Esophagus (tissue), 2 donors: Measurements from ENCODE around the gene TSPAN32. TPM values are rescaled to one million over a fixed set of nuclear protein-coding genes. Genes with fewer than 3 reads are reported as not detected.

Experiments
- H3K27ac ChIP-seq, 2 donors: one replicate each; pipeline ENCODE4 v1.5.1; 2013; ENCODE audit warnings: low read depth in 2 of 2, mild to moderate bottlenecking in 2 of 2, inconsistent platforms in 1 of 2, low read length in 1 of 2, moderate library complexity in 1 of 2
- H3K27me3 ChIP-seq, 2 donors: one replicate each; pipeline ENCODE4 v1.6.1; 2013; ENCODE audit warnings: low read length in 2 of 2, control low read depth in 1 of 2, mild to moderate bottlenecking in 1 of 2; ENCODE audit not compliant: insufficient read depth in 2 of 2, control insufficient read depth in 1 of 2
- H3K36me3 ChIP-seq, 2 donors: one replicate each; pipeline ENCODE4 v1.6.1; 2013; ENCODE audit warnings: low read length in 1 of 2; ENCODE audit not compliant: control insufficient read depth in 2 of 2, insufficient read depth in 2 of 2
- H3K4me1 ChIP-seq, 2 donors: one replicate each; pipeline ENCODE4 v1.6.1; 2013; ENCODE audit warnings: low read length in 1 of 2; ENCODE audit not compliant: control insufficient read depth in 2 of 2, insufficient read depth in 2 of 2
- H3K4me3 ChIP-seq, 2 donors: one replicate each; pipeline ENCODE4 v1.5.1; 2013; ENCODE audit warnings: low read length in 2 of 2, mild to moderate bottlenecking in 2 of 2, low read depth in 1 of 2, moderate library complexity in 1 of 2
- H3K9me3 ChIP-seq, 2 donors: one replicate each; pipeline ENCODE4 v1.6.1; 2013; ENCODE audit warnings: mild to moderate bottlenecking in 2 of 2, low read depth in 1 of 2, low read length in 1 of 2, moderate library complexity in 1 of 2; ENCODE audit not compliant: control insufficient read depth in 2 of 2, insufficient read depth in 1 of 2
- WGBS, 2 donors: extraction: QIAGEN DNeasy Blood & Tissue Kit; methylation state at CpG; one replicate each; pipeline ENCODE4 v1.1.7; 2013; 5-methylcytosine and 5-hydroxymethylcytosine counted together
- polyA plus RNA-seq, 2 donors: library from polyadenylated mRNA; stranded (reverse); fragments of 200-250 nt; gene quantifications; one replicate each; pipeline ENCODE4 v1.2.3, GENCODE V29; 2013
- donor health status: healthy with polysubstance abuse.
- donor health status: Bipolar disorder and iron deficiency.

The TSPAN32 gene
- polyA plus RNA-seq, 2 donors, result 0.47 to 0.51 TPM

- Histone ChIP-seq H3K27ac (no peak overlapping the region), H3K4me1 (peaks cover 5 to 14% of the 10 kb centered on the region in 2 donors), H3K36me3 (no peaks in the 10 kb centered on the region), H3K4me3 (no peak overlapping the region), H3K9me3 (no peaks in the 10 kb centered on the region), H3K27me3 (peaks cover 8 to 15% of the 10 kb centered on the region in 2 donors)
- WGBS, 2 donors, result 87 to 88% methylated on average over 21 of the region's 21 CpGs
Observed at GRCh38 chr11:2272228-2272945, 29.4 kb upstream of the TSPAN32 start.

- peaks cover 5 to 14% of the 10 kb centered on the region in 2 donors for H3K4me1 ChIP-seq
- H3K4me3 ChIP-seq, result no peak overlapping the region
- H3K36me3 ChIP-seq, result no peaks in the 10 kb centered on the region
- no peak overlapping the region for H3K27ac ChIP-seq
- no peaks in the 10 kb centered on the region for H3K9me3 ChIP-seq
- peaks cover 9 to 15% of the 10 kb centered on the region in 2 donors for H3K27me3 ChIP-seq
- 88 to 90% methylated on average over 7 of the region's 7 CpGs for WGBS, 2 donors
Observed at GRCh38 chr11:2272946-2273280, 28.9 kb upstream of the TSPAN32 start.

- 86 to 93% methylated on average over 15 of the region's 15 CpGs for WGBS, 2 donors
- Histone ChIP-seq H3K36me3 (no peaks in the 10 kb centered on the region), H3K4me1 (peaks cover 5 to 14% of the 10 kb centered on the region in 2 donors), H3K4me3 (no peak overlapping the region), H3K27me3 (peaks cover 12 to 15% of the 10 kb centered on the region in 2 donors), H3K27ac (no peak overlapping the region), H3K9me3 (no peaks in the 10 kb centered on the region)
Observed at GRCh38 chr11:2273311-2273710, 28.5 kb upstream of the TSPAN32 start.

- Histone ChIP-seq H3K27me3 (peaks cover 12 to 15% of the 10 kb centered on the region in 2 donors), H3K4me3 (no peak overlapping the region), H3K4me1 (peaks cover 5 to 14% of the 10 kb centered on the region in 2 donors), H3K36me3 (no peaks in the 10 kb centered on the region), H3K9me3 (peaks cover 0 to 2% of the 10 kb centered on the region in 2 donors), H3K27ac (no peak overlapping the region)
- 72% methylated on average over 12 of the region's 12 CpGs for WGBS, 2 donors
Observed at GRCh38 chr11:2273771-2274170, 28.0 kb upstream of the TSPAN32 start.

GRCh38 chr11:2275334-2276279 is 26.2 kb upstream of the TSPAN32 start:
- Histone ChIP-seq H3K27me3 (peaks cover 10 to 12% of the 10 kb centered on the region in 2 donors), H3K9me3 (peaks cover 0 to 2% of the 10 kb centered on the region in 2 donors), H3K4me1 (peaks cover 4 to 5% of the 10 kb centered on the region in 2 donors), H3K4me3 (no peak overlapping the region), H3K36me3 (no peaks in the 10 kb centered on the region), H3K27ac (no peak overlapping the region)
- WGBS, 2 donors, result 89 to 90% methylated on average over 30 of the region's 30 CpGs

- peaks cover 0 to 2% of the 10 kb centered on the region in 2 donors for H3K4me1 ChIP-seq
- H3K4me3 ChIP-seq, result no peak overlapping the region
- WGBS, 2 donors, result 93 to 94% methylated on average over 14 of the region's 14 CpGs
- peaks cover 0 to 2% of the 10 kb centered on the region in 2 donors for H3K9me3 ChIP-seq
- H3K27ac ChIP-seq, result no peak overlapping the region
- H3K36me3 ChIP-seq, result no peaks in the 10 kb centered on the region
- H3K27me3 ChIP-seq, result peaks cover 2 to 12% of the 10 kb centered on the region in 2 donors
Observed at GRCh38 chr11:2276280-2277007, 25.4 kb upstream of the TSPAN32 start.

- Histone ChIP-seq H3K27me3 (peaks cover 0 to 12% of the 10 kb centered on the region in 2 donors), H3K36me3 (no peaks in the 10 kb centered on the region)
- 62 to 66% methylated on average over 6 of the region's 6 CpGs for WGBS, 2 donors
Observed at GRCh38 chr11:2277008-2277346, 24.8 kb upstream of the TSPAN32 start.

GRCh38 chr11:2277933-2278523 is 23.8 kb upstream of the TSPAN32 start:
- WGBS, 2 donors, result 84 to 85% methylated on average over 6 of the region's 6 CpGs
- H3K9me3 ChIP-seq, result peaks cover 0 to 2% of the 10 kb centered on the region in 2 donors
- H3K27me3 ChIP-seq, result peaks cover 0 to 12% of the 10 kb centered on the region in 2 donors
- no peak overlapping the region for H3K4me3 ChIP-seq
- H3K36me3 ChIP-seq, result no peaks in the 10 kb centered on the region
- H3K4me1 ChIP-seq, result peaks cover 0 to 2% of the 10 kb centered on the region in 2 donors
- no peak overlapping the region for H3K27ac ChIP-seq

More at GRCh38 chr11:2277008-2277346, 24.8 kb upstream of the TSPAN32 start:
- peaks cover 0 to 2% of the 10 kb centered on the region in 2 donors for H3K9me3 ChIP-seq
- H3K4me1 ChIP-seq, result peaks cover 0 to 2% of the 10 kb centered on the region in 2 donors
- no peak overlapping the region for H3K4me3 ChIP-seq
- no peak overlapping the region for H3K27ac ChIP-seq

GRCh38 chr11:2280208-2280607 is 21.6 kb upstream of the TSPAN32 start:
- H3K27me3 ChIP-seq, result peaks cover 0 to 12% of the 10 kb centered on the region in 2 donors
- peaks cover 0 to 2% of the 10 kb centered on the region in 2 donors for H3K4me1 ChIP-seq
- no peak overlapping the region for H3K4me3 ChIP-seq
- H3K36me3 ChIP-seq, result no peaks in the 10 kb centered on the region
- H3K9me3 ChIP-seq, result peaks cover 0 to 2% of the 10 kb centered on the region in 2 donors
- WGBS, 2 donors, result 68 to 75% methylated on average over 2 of the region's 2 CpGs
- no peak overlapping the region for H3K27ac ChIP-seq
